Neural crest cell (in vitro differentiated cells): ENCODE results near the gene LRPAP1. TPM values are rescaled to one million over a fixed set of nuclear protein-coding genes. Genes with fewer than 3 reads are reported as not detected.

Experiments used
- DNase-seq: peaks from one replicate; pipeline ENCODE4 v3.0.0; 2021; ENCODE audit warnings: low read depth, mixed read lengths, low spot score
- H3K27ac Mint-ChIP-seq: one replicate; pipeline ENCODE4 v1.8.0; 2021; ENCODE audit warnings: mild to moderate bottlenecking, mixed read lengths; ENCODE audit not compliant: unreplicated experiment
- H3K27me3 Mint-ChIP-seq: 2 replicates; pipeline ENCODE4 v1.8.0; 2021; ENCODE audit warnings: low read depth, mild to moderate bottlenecking, mixed read lengths
- H3K36me3 Mint-ChIP-seq: 2 replicates; pipeline ENCODE4 v1.8.0; 2021; ENCODE audit warnings: low read depth, mild to moderate bottlenecking, mixed read lengths
- H3K4me1 Mint-ChIP-seq: 2 replicates; pipeline ENCODE4 v1.8.0; 2021; ENCODE audit warnings: mixed read lengths
- H3K4me3 Mint-ChIP-seq: one replicate; pipeline ENCODE4 v1.8.0; 2021; ENCODE audit warnings: mild to moderate bottlenecking, mixed read lengths
- H3K9me3 Mint-ChIP-seq: 2 replicates; pipeline ENCODE4 v1.8.0; 2021; ENCODE audit warnings: mixed read lengths
- CTCF ChIP-seq: fragments of 200-600 bp; sonication (generic); conservative IDR thresholded peaks from 2 replicates; pipeline ENCODE4 v1.5.0; 2021; ENCODE audit warnings: antibody characterized with exemption, mild to moderate bottlenecking
- total RNA-seq: library from RNA; stranded (reverse); gene quantifications from 2 replicates; pipeline ENCODE4 v1.2.1, GENCODE V29; 2021

Gene LRPAP1
- total RNA-seq, 1 donor from 2014 or later: 116 TPM

GRCh38 chr4:3464349-3464905 is 67.8 kb downstream of the LRPAP1 start:
- H3K27ac Mint-ChIP-seq: no peak overlapping the region
- no peaks in the 10 kb centered on the region for H3K9me3 Mint-ChIP-seq
- H3K27me3 Mint-ChIP-seq: peaks cover 3% of the 10 kb centered on the region
- TF ChIP-seq CTCF: no peak
- H3K4me3 Mint-ChIP-seq: peak overlapping the region; percentile 59
- no peak for DNase-seq
- no peaks in the 10 kb centered on the region for H3K4me1 Mint-ChIP-seq
- no peaks in the 10 kb centered on the region for H3K36me3 Mint-ChIP-seq

- Mint-ChIP-seq H3K36me3 (no peaks in the 10 kb centered on the region), H3K4me1 (no peaks in the 10 kb centered on the region), H3K9me3 (peaks cover 2% of the 10 kb centered on the region), H3K27ac (no peak overlapping the region), H3K27me3 (peaks cover 5% of the 10 kb centered on the region), H3K4me3 (no peak overlapping the region)
- no peak for TF ChIP-seq CTCF
- no peak for DNase-seq
Observed at GRCh38 chr4:3463556-3464348, 68.5 kb downstream of the LRPAP1 start.

- Mint-ChIP-seq H3K27ac (no peak within 1 kb of the TSS), H3K36me3 (no peaks in the 10 kb centered on the region), H3K4me3 (no peak within 1 kb of the TSS), H3K9me3 (peaks cover 6% of the 10 kb centered on the region), H3K4me1 (no peaks in the 10 kb centered on the region), H3K27me3 (peaks cover 8% of the 10 kb centered on the region)
- DNase-seq: no peak
- TF ChIP-seq CTCF: no peak
Observed at GRCh38 chr4:3462790-3463415, 69.3 kb downstream of the LRPAP1 start, which contains the start of gene DOK7. DOK7 (plus strand) TSS chr4:3463306; CDS start chr4:3463376, 70 bp downstream.

- Mint-ChIP-seq H3K9me3 (peaks cover 6% of the 10 kb centered on the region), H3K4me3 (no peak overlapping the region), H3K27me3 (peaks cover 8% of the 10 kb centered on the region), H3K27ac (no peak overlapping the region), H3K4me1 (no peaks in the 10 kb centered on the region), H3K36me3 (no peaks in the 10 kb centered on the region)
- no peak for TF ChIP-seq CTCF
- DNase-seq: no peak
Observed at GRCh38 chr4:3462321-3462789, 69.9 kb downstream of the LRPAP1 start.

GRCh38 chr4:3461515-3462291 is 70.5 kb downstream of the LRPAP1 start:
- no peak for DNase-seq
- H3K4me1 Mint-ChIP-seq: no peaks in the 10 kb centered on the region
- TF ChIP-seq CTCF: no peak
- H3K4me3 Mint-ChIP-seq: no peak overlapping the region
- H3K36me3 Mint-ChIP-seq: no peaks in the 10 kb centered on the region
- peaks cover 6% of the 10 kb centered on the region for H3K9me3 Mint-ChIP-seq
- no peak overlapping the region for H3K27ac Mint-ChIP-seq
- H3K27me3 Mint-ChIP-seq: peaks cover 8% of the 10 kb centered on the region
